Sigmoid colon (tissue), 7 donors: Measurements from ENCODE around the gene ZBTB7C. TPM values are rescaled to one million over a fixed set of nuclear protein-coding genes. Genes with fewer than 3 reads are reported as not detected.
A peak's percentile ranks its signal among the peaks of the same experiment; 100 is the strongest.

Source experiments
- DNase-seq: peaks from one replicate; pipeline ENCODE4 v3.0.0-alpha.2; 2019
- H3K27ac ChIP-seq, 4 donors: fragments of 200-600 bp; sonication (generic); one replicate each; pipeline ENCODE4 v1.5.1; 2016 to 2019; ENCODE audit warnings: mild to moderate bottlenecking in 1 of 4
- H3K27me3 ChIP-seq, 3 donors: fragments of 200-600 bp; sonication (generic); one replicate each; pipeline ENCODE4 v1.5.1; 2019; ENCODE audit warnings: mild to moderate bottlenecking in 1 of 3
- H3K36me3 ChIP-seq, 4 donors: fragments of 200-600 bp; sonication (generic); one replicate each; pipeline ENCODE4 v1.5.1; 2016 to 2019
- H3K4me1 ChIP-seq, 4 donors: fragments of 200-600 bp; sonication (generic); one replicate each; pipeline ENCODE4 v1.5.1; 2017 to 2019
- H3K4me3 ChIP-seq, 4 donors: fragments of 200-600 bp; sonication (generic); one replicate each; pipeline ENCODE4 v1.5.1; 2017 to 2019; ENCODE audit warnings: mild to moderate bottlenecking in 2 of 4, moderate library complexity in 1 of 4
- H3K9me3 ChIP-seq, 4 donors: fragments of 200-600 bp in 3 of 4; sonication (generic) in 3 of 4; one replicate each; pipeline versions ENCODE4 v1.5.1 to v1.6.1; 2013 to 2019
- EP300 ChIP-seq, 4 donors: sonication (generic); formaldehyde crosslinking; IDR thresholded peaks; one replicate each; pipeline ENCODE4 v1.6.1; 2017; ENCODE audit warnings: antibody characterized with exemption in 4 of 4
- POLR2A ChIP-seq, 2 donors: fragments of 450-650 bp; IDR thresholded peaks; one replicate each; pipeline ENCODE4 v1.6.1; 2016; ENCODE audit warnings: antibody characterized with exemption in 2 of 2, mild to moderate bottlenecking in 2 of 2, moderate library complexity in 2 of 2
- POLR2AphosphoS5 ChIP-seq, 4 donors: sonication (generic); formaldehyde crosslinking; IDR thresholded peaks; one replicate each; pipeline ENCODE4 v1.6.1; 2017; ENCODE audit warnings: antibody characterized with exemption in 4 of 4
- WGBS, 2 donors: extraction: QIAGEN DNeasy Blood & Tissue Kit; methylation state at CpG; one replicate each; pipeline ENCODE4 v1.1.7; 2013; 5-methylcytosine and 5-hydroxymethylcytosine counted together
- intact Hi-C: fragments of 100-400 bp; cut with DNase I; formaldehyde crosslinking; loops from one replicate; pipeline ENCODE4 v1.15.1; 2023
- polyA plus RNA-seq, 3 donors: library from polyadenylated mRNA; stranded (reverse); fragments of 200-250 nt; gene quantifications; one replicate each; pipeline ENCODE4 v1.2.3, GENCODE V29; 2013
- total RNA-seq, 4 donors: library from RNA; depleted of rRNA; stranded (reverse); fragments of >200 nt; gene quantifications; one replicate each; pipeline ENCODE4 v1.1.0, GENCODE V29; 2016
- TF ChIP-seq, protein P1 (sequence below), 4 experiments: fragments of 450-650 bp in 3 of 4; fragments of 200-600 bp in 1 of 4; IDR thresholded peaks; one replicate each; pipeline ENCODE4 v1.5.1; 2016 to 2019; ENCODE audit warnings: antibody characterized with exemption in 4 of 4, mild to moderate bottlenecking in 3 of 4, moderate library complexity in 2 of 4
- donor health status: healthy with polysubstance abuse.
- donor health status: Bipolar disorder and iron deficiency.
- donor health status: healthy.

The ZBTB7C gene
- total and polyA plus RNA-seq, 7 donors: 0.41 to 18.6 (median 1.7) TPM

DNA sequence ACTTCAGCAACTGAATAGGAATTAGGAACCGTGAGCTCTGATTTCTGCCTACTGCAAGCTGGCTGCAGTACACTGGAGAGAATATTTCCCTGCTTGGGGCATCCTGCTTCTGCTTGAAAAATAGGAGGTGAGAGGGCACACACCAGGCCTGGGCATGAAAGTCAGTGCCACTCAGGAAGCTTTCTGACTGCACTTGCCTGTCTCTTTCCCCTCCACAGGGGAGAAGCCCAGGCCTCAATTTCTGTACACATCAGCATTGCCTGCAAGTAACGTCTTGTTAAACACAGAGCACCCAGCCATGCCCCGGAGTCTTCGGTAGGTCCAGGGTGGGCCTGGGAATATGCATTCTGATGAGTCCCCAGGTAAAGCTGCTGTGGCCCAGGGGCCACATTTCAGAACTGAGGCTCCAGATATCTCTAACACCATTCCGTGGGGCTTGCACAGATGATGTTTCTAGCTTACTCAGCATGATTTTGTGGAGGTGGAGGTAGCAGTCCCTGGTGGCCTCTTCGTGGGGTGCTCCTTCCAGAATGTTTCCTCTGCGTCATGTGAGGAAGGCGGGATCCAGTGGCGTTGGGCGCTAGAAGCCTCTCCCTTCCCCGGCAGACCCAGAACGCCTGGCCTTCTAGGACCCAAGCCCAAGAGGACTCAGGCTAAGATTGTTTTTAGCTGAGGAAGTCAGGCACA, 114.1 kb downstream of the ZBTB7C start:
- Histone ChIP-seq H3K4me3 (no peak overlapping the region), H3K4me1 (no peaks in the 10 kb centered on the region), H3K36me3 (no peaks in the 10 kb centered on the region), H3K27me3 (no peaks in the 10 kb centered on the region), H3K9me3 (no peaks in the 10 kb centered on the region), H3K27ac (peak overlapping the region in 1 of 4 donors; percentile 60)
- intact Hi-C loops: no loop called here
- 86 to 92% methylated on average over 12 of the region's 12 CpGs for WGBS, 2 donors
- no peak for DNase-seq
- TF ChIP-seq POLR2A (IDR thresholded peaks at IDR 0.05) (no peak), POLR2AphosphoS5 (IDR thresholded peaks at IDR 0.05) (no peak), EP300 (IDR thresholded peaks at IDR 0.05) (no peak)
- TF ChIP-seq, protein P1, sequence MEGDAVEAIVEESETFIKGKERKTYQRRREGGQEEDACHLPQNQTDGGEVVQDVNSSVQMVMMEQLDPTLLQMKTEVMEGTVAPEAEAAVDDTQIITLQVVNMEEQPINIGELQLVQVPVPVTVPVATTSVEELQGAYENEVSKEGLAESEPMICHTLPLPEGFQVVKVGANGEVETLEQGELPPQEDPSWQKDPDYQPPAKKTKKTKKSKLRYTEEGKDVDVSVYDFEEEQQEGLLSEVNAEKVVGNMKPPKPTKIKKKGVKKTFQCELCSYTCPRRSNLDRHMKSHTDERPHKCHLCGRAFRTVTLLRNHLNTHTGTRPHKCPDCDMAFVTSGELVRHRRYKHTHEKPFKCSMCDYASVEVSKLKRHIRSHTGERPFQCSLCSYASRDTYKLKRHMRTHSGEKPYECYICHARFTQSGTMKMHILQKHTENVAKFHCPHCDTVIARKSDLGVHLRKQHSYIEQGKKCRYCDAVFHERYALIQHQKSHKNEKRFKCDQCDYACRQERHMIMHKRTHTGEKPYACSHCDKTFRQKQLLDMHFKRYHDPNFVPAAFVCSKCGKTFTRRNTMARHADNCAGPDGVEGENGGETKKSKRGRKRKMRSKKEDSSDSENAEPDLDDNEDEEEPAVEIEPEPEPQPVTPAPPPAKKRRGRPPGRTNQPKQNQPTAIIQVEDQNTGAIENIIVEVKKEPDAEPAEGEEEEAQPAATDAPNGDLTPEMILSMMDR (IDR thresholded peaks at IDR 0.05): no peak

- Histone ChIP-seq H3K4me1 (no peaks in the 10 kb centered on the region), H3K27me3 (no peaks in the 10 kb centered on the region), H3K27ac (peak overlapping the region in 1 of 4 donors; percentile 60), H3K9me3 (no peaks in the 10 kb centered on the region), H3K36me3 (no peaks in the 10 kb centered on the region), H3K4me3 (no peak overlapping the region)
- DNase-seq: no peak
- WGBS, 2 donors: 82 to 88% methylated on average over 16 of the region's 16 CpGs
- intact Hi-C loops: no loop called here
- TF ChIP-seq, protein P1 (IDR thresholded peaks at IDR 0.05): no peak
- no peak for TF ChIP-seq EP300 (IDR thresholded peaks at IDR 0.05)
- no peak for TF ChIP-seq POLR2A (IDR thresholded peaks at IDR 0.05)
- TF ChIP-seq POLR2AphosphoS5 (IDR thresholded peaks at IDR 0.05): no peak
Observed at GRCh38 chr18:48293954-48294898, 115.0 kb downstream of the ZBTB7C start.

GRCh38 chr18:48292782-48293424, 116.3 kb downstream of the ZBTB7C start:
- 70 to 82% methylated on average over 4 of the region's 4 CpGs for WGBS, 2 donors
- no peak overlapping the region for H3K27ac ChIP-seq
- no peaks in the 10 kb centered on the region for H3K27me3 ChIP-seq
- H3K9me3 ChIP-seq: no peaks in the 10 kb centered on the region
- no peak overlapping the region for H3K4me3 ChIP-seq
- intact Hi-C loops: no loop called here
- no peak for TF ChIP-seq EP300 (IDR thresholded peaks at IDR 0.05)
- TF ChIP-seq, protein P1 (IDR thresholded peaks at IDR 0.05): no peak
- TF ChIP-seq POLR2AphosphoS5 (IDR thresholded peaks at IDR 0.05): no peak
- no peak for TF ChIP-seq POLR2A (IDR thresholded peaks at IDR 0.05)
- no peaks in the 10 kb centered on the region for H3K36me3 ChIP-seq
- H3K4me1 ChIP-seq: no peaks in the 10 kb centered on the region
- DNase-seq: no peak

GRCh38 chr18:48292229-48292628, 117.0 kb downstream of the ZBTB7C start:
- H3K9me3 ChIP-seq: no peaks in the 10 kb centered on the region
- no peak for DNase-seq
- no peaks in the 10 kb centered on the region for H3K27me3 ChIP-seq
- no peaks in the 10 kb centered on the region for H3K36me3 ChIP-seq
- no peaks in the 10 kb centered on the region for H3K4me1 ChIP-seq
- no peak overlapping the region for H3K4me3 ChIP-seq
- intact Hi-C loops: no loop called here
- 87 to 89% methylated on average over 4 of the region's 4 CpGs for WGBS, 2 donors
- TF ChIP-seq POLR2A (IDR thresholded peaks at IDR 0.05) (no peak), EP300 (IDR thresholded peaks at IDR 0.05) (no peak), POLR2AphosphoS5 (IDR thresholded peaks at IDR 0.05) (no peak)
- TF ChIP-seq, protein P1 (IDR thresholded peaks at IDR 0.05): no peak
- H3K27ac ChIP-seq: no peak overlapping the region
